NCI-H187 treated with DMSO at 0.1 percent for 48 hours (cell line): Measurements from ENCODE around the gene TMEM272.

Experiments
- DNase-seq: peaks from one replicate; lab custom pipeline; 2025; lab: John Stamatoyannopoulos, UW

Gene TMEM272

DNA sequence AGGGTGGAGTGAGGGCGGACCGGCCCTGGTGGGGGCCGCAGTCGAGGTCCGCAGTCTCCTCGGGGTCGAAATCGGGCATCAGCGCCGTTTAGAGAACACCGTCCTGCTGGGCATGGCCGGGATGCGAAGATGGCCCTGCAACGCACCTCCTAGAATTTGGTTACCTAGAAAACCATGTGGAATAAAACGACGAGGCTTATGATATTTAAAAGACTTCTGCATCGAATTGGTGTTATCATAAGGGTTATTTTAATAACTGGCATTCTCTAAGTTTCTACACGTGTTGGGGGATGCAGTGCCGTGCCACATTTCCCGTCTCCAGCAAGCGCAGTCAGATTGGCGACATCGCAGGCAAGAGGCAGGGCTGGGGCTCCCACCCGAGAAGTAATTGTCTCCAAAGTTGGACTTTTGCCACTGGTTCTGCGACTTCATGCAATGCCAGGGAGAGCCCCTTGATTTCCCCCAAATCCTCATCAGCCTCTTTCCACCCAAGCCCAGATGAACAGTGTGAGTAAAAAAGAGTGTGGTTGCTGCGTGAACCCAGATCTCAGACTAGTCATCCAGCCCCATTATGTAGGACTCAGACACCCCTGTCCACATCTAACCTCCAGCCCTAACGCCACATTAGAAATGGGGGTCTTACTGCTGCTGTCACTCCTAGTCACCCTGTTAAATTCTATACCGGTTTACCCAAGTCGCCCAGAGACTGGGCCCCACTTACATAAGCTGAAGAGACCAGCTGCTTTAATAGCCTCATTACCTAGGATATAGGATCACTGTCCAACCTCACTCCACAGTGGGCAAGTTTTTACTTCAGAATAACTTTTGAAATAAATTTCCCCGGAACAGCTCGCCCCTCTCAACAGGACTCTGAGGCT lies 40.4 kb downstream of the TMEM272 start:
- DNase-seq: no peak

DNA sequence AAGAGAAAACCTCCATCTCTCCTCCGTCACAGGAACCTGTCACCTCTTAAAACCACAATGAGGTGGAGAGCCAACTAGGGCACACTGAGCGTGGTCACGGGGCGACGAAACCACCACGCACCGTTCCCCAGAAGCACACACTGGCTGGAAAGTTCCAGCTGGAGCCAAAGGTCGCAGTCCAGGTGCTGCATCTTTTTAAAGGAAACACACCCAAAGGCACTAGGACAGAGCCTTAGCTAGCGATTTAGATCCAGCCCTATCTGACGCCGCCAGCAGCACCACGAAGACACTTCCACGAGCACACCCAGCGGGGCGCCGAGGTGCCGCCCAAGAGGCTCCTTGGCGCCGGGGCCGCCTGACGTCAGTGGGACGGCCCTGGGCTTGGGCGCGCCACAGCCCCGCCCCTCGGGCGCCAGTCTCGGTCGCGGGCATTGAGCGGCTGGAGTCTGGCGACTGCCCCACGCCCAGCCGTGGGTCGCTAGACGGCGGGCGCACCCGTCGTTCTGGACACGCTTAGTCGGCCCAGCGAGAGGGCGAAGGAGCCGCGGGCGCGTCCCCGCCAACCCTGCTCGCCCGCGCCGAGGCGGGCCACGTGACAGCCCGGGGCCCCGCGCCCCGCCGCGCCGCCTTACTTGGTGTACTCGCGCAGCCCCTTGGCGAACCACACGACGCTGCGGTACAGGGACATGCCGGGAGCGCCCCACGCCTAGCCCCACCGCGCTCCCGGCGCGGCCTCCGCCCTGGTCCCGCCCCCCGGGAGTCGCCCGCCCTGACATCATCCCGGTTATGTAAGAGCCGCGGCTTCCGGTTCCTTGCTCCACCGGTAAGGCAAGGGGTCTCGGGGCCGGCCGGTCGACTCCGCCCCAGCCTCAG lies 41.3 kb downstream of the TMEM272 start, which contains the start of gene DHRS12:
DHRS12 (minus strand) TSS at position 742 of the 873 bp plus-strand sequence. CDS start 4,504 bp downstream, outside the sequence.
- DNase-seq: no peak

DNA sequence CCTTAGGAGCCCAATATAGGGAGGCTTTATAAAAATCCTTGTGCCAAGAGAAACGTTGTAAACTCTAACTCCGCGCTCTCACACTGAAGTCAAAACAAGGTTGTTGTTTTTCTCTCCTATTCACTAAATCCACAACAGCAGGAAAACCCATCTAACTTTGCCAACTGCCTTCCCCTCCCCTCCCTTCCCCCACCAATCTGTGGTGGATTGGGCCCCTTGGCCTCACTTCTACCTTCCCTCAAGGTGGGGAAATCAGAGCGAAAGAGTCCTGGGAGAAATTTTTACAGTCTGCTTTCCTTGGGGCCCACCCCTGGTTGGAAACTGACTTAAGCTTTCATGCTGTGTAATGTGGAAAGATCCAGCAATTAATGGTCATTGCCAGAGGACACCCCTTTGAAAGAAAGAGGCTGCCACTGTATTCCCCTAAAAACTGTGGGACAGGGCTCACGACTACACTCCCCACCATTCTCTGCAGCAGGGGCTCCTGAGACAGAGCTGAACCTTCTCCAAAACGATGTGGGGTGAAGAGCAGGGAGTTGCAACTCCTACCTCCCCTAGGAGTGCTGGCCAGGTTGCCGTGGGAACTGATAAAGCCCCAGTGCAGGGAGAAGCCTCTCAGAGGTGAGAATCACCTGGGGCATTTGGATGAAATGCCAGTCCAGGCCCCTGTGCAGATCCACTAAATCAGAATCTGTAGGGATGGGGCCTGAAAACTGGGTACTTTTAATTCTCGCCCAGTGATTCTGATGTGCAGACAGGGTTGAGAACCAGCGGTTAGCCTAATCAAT lies 42.2 kb downstream of the TMEM272 start:
- DNase-seq: no peak

DNA sequence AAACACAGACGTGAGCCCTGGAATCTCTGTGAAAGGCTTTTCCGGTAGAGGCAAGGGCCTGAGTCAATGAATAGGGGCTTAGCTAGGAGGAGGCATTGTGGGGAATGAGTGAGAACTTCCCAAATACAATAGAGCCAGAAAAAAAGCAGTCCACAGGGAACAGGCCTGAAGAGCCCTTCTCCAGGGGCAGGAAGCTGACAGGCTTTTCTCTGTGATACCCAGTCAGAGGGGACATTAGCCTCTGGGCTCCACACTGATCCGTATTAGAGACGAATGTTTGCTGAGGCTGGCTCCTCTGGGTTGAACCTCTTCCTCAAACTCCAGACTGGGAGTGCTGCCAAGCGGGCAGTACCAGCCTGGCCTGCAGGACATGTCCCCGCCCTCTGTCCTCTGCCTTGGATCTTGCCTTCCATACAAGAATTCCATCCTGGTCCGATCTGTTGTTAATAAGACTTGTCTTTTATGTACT lies 43.3 kb downstream of the TMEM272 start:
- no peak for DNase-seq

DNA sequence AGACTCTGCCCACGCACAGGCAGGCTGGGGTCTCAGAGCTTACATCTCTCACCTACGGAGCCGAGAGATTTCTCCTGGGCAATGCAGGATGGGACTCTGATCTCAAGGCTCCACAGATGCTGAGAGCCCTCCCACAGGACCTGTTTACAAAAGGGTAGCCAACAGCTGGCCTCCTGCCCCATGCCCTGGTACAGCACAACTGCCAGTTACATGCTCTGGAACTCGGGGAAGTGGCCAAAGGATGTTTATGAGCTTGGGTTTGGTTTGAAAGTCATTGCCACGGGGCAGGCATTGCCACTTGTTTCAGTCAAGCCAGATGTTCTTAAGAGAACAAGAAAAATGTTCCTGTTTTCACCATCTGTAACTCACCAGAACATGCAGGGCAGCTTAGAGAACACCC lies 44.5 kb downstream of the TMEM272 start:
- DNase-seq: no peak

DNA sequence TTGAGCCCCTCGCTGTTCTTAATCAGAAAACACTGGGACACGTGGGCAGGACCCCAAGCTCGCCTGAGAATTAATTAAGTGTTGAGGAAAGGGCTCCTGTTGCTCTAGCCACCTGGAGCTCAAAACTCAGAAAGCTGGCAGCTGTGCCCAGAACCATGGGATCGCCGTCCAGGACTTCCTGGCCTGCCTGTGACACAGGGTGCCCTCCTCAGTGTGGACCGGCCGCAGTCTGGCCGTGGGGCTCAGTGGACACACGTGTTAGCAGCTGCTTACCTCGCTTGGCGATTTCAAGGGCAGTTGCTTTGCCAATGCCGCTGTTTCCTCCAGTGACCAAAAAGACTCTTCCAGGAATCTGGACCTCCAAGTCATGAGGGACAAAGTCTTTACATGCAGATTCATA lies 45.7 kb downstream of the TMEM272 start:
- no peak for DNase-seq

DNA sequence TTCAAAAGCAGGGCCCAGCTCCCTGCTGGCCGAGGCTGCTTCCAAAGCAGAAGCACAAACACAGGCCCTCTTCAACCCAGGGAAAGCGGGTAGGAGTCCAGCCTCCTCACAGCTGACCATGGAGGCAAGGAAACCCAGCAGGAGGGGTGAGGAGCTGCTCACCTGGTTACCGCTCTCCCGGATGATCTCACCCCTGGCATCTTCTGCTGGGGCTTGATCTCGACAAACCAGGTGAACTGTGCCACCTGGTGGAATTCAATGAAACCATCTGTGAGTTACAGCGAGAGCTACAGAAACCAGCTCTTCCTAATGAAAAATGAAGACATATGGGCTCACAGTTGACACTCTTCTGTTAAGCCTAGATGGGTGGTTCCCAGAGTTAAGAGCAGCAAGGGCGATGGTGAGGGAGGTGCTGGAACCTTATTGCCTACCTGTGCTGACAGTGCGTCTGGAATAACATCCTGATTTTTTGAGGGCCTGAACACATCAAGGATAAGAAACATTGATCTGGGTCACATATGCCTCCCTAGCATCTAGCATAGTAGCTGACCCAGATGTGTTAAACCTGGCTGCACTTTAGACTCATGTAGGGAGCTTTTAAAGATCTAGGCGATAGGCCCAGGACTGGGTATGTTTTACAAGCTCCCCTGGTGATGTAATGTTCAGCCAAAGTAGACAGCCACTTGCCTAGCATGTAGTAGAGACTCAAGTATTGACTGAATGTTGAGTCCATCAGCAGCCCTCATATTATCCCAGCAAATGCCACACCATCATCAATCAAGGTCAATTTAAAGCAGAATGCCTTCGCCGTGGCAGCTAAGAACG lies 47.1 kb downstream of the TMEM272 start:
- DNase-seq: peak; percentile 67

DNA sequence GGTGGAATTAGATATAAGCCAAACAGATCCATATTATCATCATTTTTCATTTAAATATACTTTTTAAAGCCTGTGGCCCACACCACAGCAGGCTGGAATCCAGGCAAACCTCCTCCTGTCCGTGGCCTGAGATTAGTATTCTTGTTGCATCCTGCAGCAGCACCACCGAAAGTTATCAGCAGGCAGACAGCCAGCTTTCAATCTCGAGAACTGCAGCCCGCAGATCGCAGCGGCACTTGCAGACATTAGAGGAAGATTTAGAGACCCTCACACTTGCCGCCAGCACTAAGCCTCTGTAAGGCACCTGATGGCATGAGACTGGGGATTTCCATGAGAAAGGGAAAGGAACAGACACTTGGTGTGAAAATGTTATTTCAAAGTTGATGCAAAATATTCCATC lies 48.4 kb downstream of the TMEM272 start:
- DNase-seq: no peak

DNA sequence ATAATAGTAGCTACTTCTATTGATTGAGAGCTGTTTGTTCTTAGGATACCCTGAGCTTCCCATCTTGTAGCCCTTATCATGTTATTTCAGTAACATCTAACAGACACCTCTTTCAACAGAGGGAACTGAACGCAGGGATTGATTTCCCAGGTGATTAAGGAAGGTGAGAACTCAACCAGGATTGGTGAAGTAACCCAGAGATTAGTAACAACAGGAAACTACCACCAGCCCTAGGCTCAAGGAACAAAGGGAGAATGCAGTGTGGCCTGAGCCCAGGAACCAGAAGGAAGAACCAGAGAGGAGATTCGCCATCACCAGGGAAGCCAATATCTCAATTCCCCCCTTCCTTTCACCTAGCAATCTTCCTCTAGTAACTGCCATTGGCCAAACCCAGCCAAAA lies 49.6 kb downstream of the TMEM272 start:
- DNase-seq: no peak

DNA sequence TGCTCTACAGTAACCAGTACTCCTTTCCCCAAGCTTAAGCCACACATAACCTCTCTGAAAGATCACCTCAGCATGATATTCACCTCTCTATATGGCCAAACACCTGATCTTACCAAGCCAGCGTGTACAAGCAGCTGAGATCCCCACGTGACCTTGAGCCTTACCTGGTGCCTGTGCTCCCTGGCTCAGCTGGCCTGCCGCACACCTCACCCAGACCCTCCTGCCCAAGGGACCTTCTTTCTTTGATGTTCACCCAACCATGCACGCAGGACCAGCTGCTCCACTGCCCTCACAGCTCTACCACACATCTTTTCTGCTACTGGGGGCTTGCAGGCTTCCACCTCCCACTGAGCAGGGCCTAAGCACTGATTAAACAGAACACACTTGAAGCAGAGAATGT lies 50.0 kb downstream of the TMEM272 start:
- no peak for DNase-seq

DNA sequence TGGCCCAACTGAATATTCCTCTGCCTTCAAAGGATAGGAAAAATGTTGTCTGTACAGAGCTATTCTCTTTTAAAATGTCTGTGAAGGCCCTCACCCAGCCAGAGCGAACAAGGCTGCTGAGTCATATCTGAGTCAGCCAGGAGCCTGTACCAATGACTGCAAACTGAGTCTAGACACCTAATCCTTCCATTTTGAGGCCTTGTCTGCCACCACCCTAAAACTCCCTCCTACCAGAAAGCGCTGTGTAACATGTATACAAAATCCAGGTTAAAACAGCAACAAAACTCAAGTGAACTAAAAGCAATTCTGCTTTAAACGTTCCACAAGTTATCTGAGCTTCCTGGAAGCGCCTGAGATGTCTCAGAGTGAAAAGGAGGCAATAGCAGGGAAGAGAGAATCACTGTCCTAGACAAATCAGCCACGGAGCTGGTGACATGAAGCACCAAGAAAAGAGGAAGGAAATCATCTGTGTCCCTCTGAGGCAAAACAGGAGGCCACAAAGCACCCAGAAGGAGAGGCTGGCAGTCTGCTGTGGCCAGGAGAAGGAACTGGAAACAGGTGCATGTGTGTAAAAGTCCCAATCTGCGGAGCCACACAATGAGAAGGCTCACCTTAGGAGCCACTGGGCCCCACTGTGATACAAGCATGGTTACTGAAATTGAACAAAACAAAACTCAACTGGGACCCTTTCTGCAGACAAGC lies 51.3 kb downstream of the TMEM272 start:
- no peak for DNase-seq

DNA sequence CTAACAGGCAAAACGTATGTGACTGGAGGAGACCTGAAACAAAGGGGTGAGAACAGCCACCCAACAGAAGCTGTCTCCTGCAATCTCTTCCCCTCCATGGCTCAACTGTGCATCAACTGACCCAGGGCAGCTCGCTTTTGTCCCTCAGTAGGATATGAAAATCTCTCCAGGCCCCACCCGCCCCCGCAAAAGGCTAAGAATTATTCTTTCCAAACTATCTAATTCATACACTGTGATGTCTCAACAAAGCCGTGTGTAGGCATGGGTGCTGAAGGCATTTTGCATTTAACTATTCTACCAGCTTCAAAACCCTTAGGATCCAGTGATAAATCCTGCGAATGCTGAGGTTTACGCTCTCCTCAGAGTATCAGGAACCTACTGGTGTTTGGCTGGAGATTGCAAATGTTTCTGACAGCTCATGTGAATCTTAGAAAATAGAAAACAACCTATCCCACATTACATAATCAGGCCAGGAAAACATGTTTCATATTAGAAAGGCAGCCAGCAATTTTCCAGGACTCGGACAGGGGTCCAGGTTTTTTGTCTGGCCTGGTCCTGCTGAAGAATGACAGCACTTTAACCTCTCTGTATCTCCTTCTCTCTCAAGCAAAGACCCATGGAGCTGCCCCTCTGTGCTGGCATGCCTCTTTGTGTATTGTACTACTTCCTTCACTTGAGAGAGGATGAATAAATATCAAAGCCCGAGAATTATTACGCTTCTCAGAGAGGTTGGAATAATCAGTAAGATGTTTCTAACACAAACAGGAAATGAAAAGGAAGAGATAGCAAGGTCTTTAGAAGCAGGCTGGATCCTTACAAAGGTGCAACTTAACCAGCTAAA lies 58.3 kb downstream of the TMEM272 start:
- no peak for DNase-seq

DNA sequence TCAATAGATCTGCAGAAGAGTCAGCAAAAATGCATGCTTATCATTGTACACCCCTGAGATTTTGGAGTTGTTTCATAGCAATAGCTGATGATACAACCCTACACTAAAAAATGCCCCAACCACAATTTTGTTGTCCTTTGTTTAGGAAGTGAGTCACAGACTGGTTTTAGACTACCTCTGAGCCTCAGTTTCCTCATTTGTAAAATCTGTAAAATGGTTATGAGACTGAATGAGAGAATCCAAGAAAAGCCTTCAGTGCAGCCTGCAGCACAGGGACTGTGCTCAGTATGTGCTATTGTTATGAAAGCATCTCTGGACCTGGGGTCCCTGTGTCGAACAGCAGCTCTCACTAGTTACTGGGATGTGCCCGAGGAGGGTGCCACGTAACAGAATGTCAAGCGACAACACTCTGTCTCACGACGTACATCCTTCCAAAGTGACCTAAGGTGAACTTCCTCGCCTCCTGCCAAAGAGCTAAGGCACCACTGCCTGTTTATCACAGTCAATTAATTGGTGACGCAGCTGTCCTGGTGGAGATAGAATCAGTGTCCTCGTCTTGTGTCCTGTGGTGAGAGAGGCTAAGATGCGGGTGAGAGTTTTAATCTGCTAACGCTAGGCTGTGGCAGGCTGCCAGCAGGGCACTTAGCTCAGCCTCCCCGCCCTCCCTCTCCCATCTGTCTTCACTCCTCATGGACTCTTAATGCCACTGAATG lies 59.1 kb downstream of the TMEM272 start:
- peak; percentile 91 for DNase-seq

DNA sequence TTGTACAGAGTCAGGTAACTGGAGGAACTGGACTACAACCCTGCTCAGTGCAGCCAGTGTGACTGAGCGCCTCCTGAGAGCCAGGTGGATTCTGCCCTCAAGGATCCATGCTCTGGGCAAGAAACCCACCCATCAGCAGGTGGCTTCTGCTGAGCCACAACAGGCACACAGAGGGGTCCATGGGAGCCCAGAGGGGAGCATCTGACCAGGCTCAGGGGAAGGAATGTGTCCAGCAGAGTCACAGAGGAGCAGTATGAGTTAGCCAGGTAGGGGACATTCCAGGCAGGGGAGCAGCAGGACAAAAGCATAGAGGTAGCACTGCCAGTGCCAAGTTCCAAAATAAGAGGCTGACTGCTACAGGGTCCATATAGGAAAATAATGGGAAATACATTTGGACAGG lies 60.9 kb downstream of the TMEM272 start:
- DNase-seq: no peak

DNA sequence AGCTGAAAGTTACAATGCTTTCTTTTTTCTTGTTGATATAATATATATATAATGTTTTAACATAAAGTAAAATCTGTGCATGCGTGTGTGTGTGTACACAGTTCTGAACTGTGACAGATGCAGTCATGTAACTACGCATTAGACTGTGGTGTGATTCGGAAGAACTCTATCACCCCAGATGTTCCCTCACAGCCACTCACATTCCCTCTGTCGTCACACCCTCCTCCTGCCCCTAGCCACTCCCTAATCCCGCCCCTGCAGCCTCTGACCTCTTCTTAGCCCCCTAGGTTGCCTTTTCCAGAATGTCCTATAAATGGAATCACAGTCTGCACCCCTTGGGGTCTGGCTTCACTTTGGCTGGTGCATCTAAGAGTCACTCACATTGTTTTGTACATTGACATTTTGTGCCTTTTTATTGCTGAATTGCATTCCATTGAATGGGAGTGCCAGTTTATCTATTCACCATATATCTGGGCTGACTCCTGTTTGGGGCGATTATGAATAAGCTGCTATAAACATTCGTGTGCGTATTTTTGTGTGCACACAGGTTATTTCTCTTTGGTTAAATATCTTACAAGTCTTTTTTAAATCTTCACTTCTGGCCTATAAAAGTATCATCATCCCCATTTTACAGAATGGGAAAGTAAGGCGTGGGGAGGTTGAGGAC lies 61.4 kb downstream of the TMEM272 start:
- no peak for DNase-seq

DNA sequence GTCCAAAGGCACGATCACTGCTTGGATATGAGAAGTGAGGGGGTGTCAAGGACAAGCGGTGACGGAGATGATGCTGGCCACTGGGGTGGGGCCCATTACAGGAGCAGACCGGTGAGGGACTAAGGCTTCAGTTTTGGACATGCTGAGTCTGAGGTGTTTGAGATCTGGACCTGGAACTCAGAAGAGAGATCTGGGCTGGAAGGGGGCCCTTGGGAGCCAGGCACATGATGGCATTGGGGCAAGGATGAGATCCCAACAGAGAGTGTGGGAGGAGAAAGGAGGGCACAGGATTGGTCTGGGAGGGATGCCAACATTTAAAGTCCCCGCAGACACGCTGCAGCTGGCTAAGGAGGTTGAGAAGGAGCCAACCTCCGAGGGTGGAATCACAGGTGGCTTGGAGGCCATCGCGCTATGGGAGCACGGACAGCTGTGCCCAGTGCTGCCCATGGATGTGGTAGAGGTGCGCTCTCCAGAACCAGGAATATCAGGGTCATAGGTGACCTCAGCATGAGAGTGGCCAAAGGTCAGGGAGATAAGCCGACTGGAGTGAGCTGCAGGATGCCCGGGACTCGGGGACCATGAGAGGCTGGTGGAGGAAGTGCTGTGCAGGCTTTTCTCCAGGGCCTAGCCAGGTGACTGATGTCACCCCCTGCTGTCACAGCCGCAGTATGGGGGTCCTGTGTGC lies 62.8 kb downstream of the TMEM272 start:
- no peak for DNase-seq

DNA sequence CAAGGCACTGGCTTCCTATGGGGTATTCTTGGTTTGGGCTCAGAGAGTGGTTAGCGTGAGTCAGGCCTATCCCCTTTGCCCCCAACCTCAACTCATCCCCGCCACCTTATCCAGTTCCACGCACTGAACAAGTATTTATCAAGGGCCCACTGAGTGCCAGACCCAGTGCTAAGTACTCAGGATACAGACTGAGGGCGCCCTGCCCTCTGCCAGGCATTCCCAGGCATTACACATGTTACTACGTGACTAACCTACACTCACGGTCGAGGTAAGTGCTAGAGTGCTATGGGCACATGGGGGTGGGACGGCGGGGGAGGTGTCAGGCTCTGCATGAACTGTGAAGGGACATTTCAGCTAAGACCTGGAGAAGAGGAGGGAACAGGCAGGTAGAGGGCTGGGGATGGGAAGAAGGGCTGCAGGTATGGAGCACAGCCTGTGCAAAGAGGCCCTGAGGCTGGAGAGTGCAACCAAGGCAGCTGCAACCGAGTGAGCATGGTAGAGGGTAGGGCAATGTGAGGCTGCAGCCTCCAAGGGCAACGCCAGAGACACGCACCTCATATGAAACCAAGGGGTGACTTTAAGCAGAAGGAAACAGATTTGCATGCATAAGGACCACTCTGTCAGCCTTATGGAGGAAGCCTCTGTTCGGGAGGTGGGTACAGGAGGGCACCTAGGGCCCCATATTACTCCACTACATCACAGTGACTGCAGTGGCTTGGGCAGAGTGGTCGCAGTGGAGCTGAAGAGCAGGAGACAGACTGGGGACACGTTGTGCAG lies 63.5 kb downstream of the TMEM272 start:
- no peak for DNase-seq
